Subcutaneous abdominal adipose tissue (tissue), 5 donors: ENCODE results near the gene KRTAP5-6.

Experiments
- H3K27ac ChIP-seq: one replicate; pipeline ENCODE4 v1.7.0; 2013; ENCODE audit warnings: low read depth, mild to moderate bottlenecking, inconsistent platforms, low read length, moderate library complexity
- H3K27me3 ChIP-seq, 5 donors: one replicate each; pipeline ENCODE4 v1.7.0; 2013; ENCODE audit warnings: low read length in 5 of 5, inconsistent platforms in 1 of 5; ENCODE audit not compliant: control insufficient read depth in 5 of 5, insufficient read depth in 4 of 5
- H3K36me3 ChIP-seq, 5 donors: one replicate each; pipeline ENCODE4 v1.7.0; 2013; ENCODE audit warnings: low read length in 5 of 5; ENCODE audit not compliant: control insufficient read depth in 5 of 5, insufficient read depth in 5 of 5
- H3K4me1 ChIP-seq, 5 donors: one replicate each; pipeline ENCODE4 v1.7.0; 2013; ENCODE audit warnings: low read length in 5 of 5, mild to moderate bottlenecking in 3 of 5, moderate library complexity in 1 of 5; ENCODE audit not compliant: control insufficient read depth in 5 of 5, insufficient read depth in 5 of 5
- H3K4me3 ChIP-seq, 5 donors: one replicate each; pipeline ENCODE4 v1.7.0; 2013; ENCODE audit warnings: low read length in 5 of 5, low read depth in 1 of 5
- H3K9ac ChIP-seq, 5 donors: one replicate each; pipeline ENCODE4 v1.7.0; 2013; ENCODE audit warnings: low read length in 5 of 5, mild to moderate bottlenecking in 4 of 5, moderate library complexity in 3 of 5
- H3K9me3 ChIP-seq, 5 donors: one replicate each; pipeline ENCODE4 v1.7.0; 2013; ENCODE audit warnings: low read length in 5 of 5; ENCODE audit not compliant: control insufficient read depth in 5 of 5
- donor health status: healthy.
- donor health status: healthy.
- donor health status: healthy.
- donor health status: healthy.
- donor health status: healthy.

The KRTAP5-6 gene

GRCh38 chr11:1727861-1728260 lies 30.9 kb downstream of the KRTAP5-6 start:
- H3K4me1 ChIP-seq = no peaks in the 10 kb centered on the region
- H3K36me3 ChIP-seq = no peaks in the 10 kb centered on the region
- peaks cover 0 to 40% (median 27%) of the 10 kb centered on the region in 5 donors for H3K27me3 ChIP-seq
- no peak overlapping the region for H3K4me3 ChIP-seq
- H3K27ac ChIP-seq = no peak overlapping the region
- no peaks in the 10 kb centered on the region for H3K9me3 ChIP-seq
- no peak overlapping the region for H3K9ac ChIP-seq

DNA sequence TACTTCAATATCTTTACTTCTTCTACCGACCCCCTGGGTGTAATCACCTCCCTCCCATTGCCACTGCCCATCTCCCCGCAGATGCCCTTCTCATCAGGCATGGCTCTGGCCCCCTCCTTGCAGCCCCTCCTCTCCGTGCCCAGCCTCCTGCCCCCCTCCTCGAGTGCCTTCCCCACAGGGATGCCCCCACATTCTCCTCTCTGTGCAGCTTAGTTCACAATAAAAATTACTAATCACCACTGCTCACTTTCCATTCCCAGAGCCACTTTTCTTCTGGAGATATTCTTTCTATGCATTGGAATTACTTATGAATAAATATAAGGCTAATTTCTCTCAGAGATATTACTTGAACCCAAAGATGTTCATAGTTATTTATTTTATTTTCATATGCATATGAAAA lies 31.3 kb downstream of the KRTAP5-6 start:
- H3K9ac ChIP-seq = no peak overlapping the region
- no peak overlapping the region for H3K4me3 ChIP-seq
- no peaks in the 10 kb centered on the region for H3K4me1 ChIP-seq
- no peak overlapping the region for H3K27ac ChIP-seq
- peaks cover under 1 to 45% (median 31%) of the 10 kb centered on the region in 5 donors for H3K27me3 ChIP-seq
- H3K9me3 ChIP-seq = no peaks in the 10 kb centered on the region
- H3K36me3 ChIP-seq = no peaks in the 10 kb centered on the region

- Histone ChIP-seq H3K27me3 (peaks cover 8 to 53% (median 39%) of the 10 kb centered on the region in 5 donors), H3K4me1 (peaks cover 0 to 3% (median 0%) of the 10 kb centered on the region in 5 donors), H3K9ac (no peak overlapping the region), H3K4me3 (no peak overlapping the region), H3K27ac (no peak overlapping the region), H3K9me3 (no peaks in the 10 kb centered on the region), H3K36me3 (no peaks in the 10 kb centered on the region)
Measured at GRCh38 chr11:1728931-1729691, 32.1 kb downstream of the KRTAP5-6 start.

DNA sequence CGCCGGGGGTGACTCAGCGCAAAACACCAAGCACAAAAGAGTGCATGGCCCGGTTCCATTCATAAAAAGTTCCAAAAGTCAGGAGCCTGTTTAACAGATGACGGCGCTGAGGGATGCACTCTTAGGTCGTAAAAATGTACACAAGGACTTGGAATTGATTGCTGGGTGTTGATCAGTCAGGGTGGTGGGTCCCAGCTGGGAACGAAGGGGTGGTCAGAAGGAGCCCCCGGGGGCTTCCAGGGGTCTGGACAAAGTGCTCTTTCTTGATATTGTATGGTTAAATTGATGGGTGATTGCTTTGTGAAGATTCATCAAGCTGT lies 32.7 kb downstream of the KRTAP5-6 start:
- H3K27ac ChIP-seq = no peak overlapping the region
- peaks cover 0 to 4% (median 0%) of the 10 kb centered on the region in 5 donors for H3K4me1 ChIP-seq

DNA sequence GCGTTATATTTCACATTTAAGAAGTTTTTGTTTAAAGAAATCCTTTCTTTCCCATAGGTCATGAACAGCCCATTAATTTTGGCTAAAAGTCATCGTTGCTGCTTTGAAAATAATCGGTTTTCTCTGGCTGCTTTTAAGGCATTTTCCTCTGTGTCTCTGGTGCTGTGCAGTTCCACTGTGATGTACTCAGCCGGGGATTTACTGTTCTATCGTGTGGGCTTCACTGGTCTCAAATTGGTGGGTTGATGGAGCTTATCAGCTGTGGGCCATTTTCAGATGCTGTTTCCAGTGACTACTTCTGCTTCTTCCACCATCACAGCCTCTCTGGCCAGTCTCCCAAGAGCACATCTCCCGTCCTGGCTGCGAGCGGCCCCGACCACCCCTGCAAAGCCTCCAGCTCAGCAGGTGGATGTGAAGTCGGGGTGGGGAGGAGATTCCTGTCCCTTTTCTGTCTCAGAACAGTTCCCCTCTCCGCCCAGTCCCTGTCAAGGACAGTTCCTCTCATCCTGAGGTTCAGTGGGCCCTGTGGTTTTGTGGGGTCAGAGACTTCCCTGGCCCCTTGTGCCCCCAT lies 33.1 kb downstream of the KRTAP5-6 start:
- no peaks in the 10 kb centered on the region for H3K9me3 ChIP-seq
- H3K27me3 ChIP-seq = peaks cover 19 to 61% (median 50%) of the 10 kb centered on the region in 5 donors
- H3K4me1 ChIP-seq = peaks cover 0 to 4% (median 0%) of the 10 kb centered on the region in 5 donors
- H3K4me3 ChIP-seq = no peak overlapping the region
- H3K36me3 ChIP-seq = no peaks in the 10 kb centered on the region
- H3K9ac ChIP-seq = no peak overlapping the region
- H3K27ac ChIP-seq = no peak overlapping the region

More for the DNA sequence above, 32.7 kb downstream of the KRTAP5-6 start:
- no peak overlapping the region for H3K4me3 ChIP-seq
- H3K9ac ChIP-seq = no peak overlapping the region
- no peaks in the 10 kb centered on the region for H3K36me3 ChIP-seq
- peaks cover 14 to 58% (median 45%) of the 10 kb centered on the region in 5 donors for H3K27me3 ChIP-seq
- H3K9me3 ChIP-seq = no peaks in the 10 kb centered on the region

- no peak overlapping the region for H3K4me3 ChIP-seq
- H3K27me3 ChIP-seq = peaks cover 21 to 68% (median 53%) of the 10 kb centered on the region in 5 donors
- H3K9ac ChIP-seq = no peak overlapping the region
- H3K27ac ChIP-seq = no peak overlapping the region
- no peaks in the 10 kb centered on the region for H3K36me3 ChIP-seq
- peaks cover 0 to 4% (median 0%) of the 10 kb centered on the region in 5 donors for H3K4me1 ChIP-seq
- peaks cover 2 to 8% (median 4%) of the 10 kb centered on the region in 5 donors for H3K9me3 ChIP-seq
Measured at GRCh38 chr11:1731451-1732059, 34.6 kb downstream of the KRTAP5-6 start.

- Histone ChIP-seq H3K4me1 (peaks cover 0 to 4% (median 0%) of the 10 kb centered on the region in 5 donors), H3K9me3 (peaks cover 8 to 17% (median 13%) of the 10 kb centered on the region in 5 donors), H3K27me3 (peaks cover 21 to 76% (median 53%) of the 10 kb centered on the region in 5 donors), H3K4me3 (no peak overlapping the region), H3K27ac (no peak overlapping the region), H3K36me3 (no peaks in the 10 kb centered on the region), H3K9ac (no peak overlapping the region)
Measured at GRCh38 chr11:1732418-1733008, 35.5 kb downstream of the KRTAP5-6 start.

- no peaks in the 10 kb centered on the region for H3K36me3 ChIP-seq
- peaks cover 21 to 72% (median 55%) of the 10 kb centered on the region in 5 donors for H3K27me3 ChIP-seq
- peaks cover 0 to 4% (median 0%) of the 10 kb centered on the region in 5 donors for H3K4me1 ChIP-seq
- H3K9ac ChIP-seq = no peak overlapping the region
- H3K27ac ChIP-seq = no peak overlapping the region
- no peak overlapping the region for H3K4me3 ChIP-seq
- peaks cover 8 to 20% (median 17%) of the 10 kb centered on the region in 5 donors for H3K9me3 ChIP-seq
Measured at GRCh38 chr11:1733009-1733715, 36.2 kb downstream of the KRTAP5-6 start.

- Histone ChIP-seq H3K4me3 (no peak overlapping the region), H3K9ac (no peak overlapping the region), H3K4me1 (peaks cover 0 to 4% (median 0%) of the 10 kb centered on the region in 5 donors), H3K27ac (no peak overlapping the region), H3K27me3 (peaks cover 24 to 76% (median 57%) of the 10 kb centered on the region in 5 donors), H3K36me3 (no peaks in the 10 kb centered on the region), H3K9me3 (peaks cover 8 to 20% (median 18%) of the 10 kb centered on the region in 5 donors)
Measured at GRCh38 chr11:1733716-1734640, 37.0 kb downstream of the KRTAP5-6 start.
